ENCODE data around the gene ATAD3A.
"Not testable (repeated sequence)": the region's sequence is repeated elsewhere in the genome, so short reads cannot be mapped to it uniquely, and the experiment has no call there.

GRCh38 chr1:1494311-1494710 is 17.7 kb upstream of the ATAD3A start:
- TF ChIP-seq, protein P1, sequence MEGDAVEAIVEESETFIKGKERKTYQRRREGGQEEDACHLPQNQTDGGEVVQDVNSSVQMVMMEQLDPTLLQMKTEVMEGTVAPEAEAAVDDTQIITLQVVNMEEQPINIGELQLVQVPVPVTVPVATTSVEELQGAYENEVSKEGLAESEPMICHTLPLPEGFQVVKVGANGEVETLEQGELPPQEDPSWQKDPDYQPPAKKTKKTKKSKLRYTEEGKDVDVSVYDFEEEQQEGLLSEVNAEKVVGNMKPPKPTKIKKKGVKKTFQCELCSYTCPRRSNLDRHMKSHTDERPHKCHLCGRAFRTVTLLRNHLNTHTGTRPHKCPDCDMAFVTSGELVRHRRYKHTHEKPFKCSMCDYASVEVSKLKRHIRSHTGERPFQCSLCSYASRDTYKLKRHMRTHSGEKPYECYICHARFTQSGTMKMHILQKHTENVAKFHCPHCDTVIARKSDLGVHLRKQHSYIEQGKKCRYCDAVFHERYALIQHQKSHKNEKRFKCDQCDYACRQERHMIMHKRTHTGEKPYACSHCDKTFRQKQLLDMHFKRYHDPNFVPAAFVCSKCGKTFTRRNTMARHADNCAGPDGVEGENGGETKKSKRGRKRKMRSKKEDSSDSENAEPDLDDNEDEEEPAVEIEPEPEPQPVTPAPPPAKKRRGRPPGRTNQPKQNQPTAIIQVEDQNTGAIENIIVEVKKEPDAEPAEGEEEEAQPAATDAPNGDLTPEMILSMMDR (conservative IDR thresholded peaks at IDR 0.05; ENCODE audit: low read depth in 2 of 2), result not testable (repeated sequence)
- TF ChIP-seq POLR2AphosphoS5 (IDR thresholded peaks at IDR 0.05; ENCODE audit: low read depth); JUNB (IDR thresholded peaks at IDR 0.05; ENCODE audit: unreplicated experiment); REST (IDR thresholded peaks at IDR 0.05; ENCODE audit: unreplicated experiment); EZH2phosphoT487 (IDR thresholded peaks at IDR 0.05; ENCODE audit: unreplicated experiment); ZNF331 (CRISPR knock-in tag; IDR thresholded peaks at IDR 0.05; ENCODE audit: low read depth); EZH2 (IDR thresholded peaks at IDR 0.05; ENCODE audit: low read depth, unreplicated experiment); CREB1 (CRISPR knock-in tag; IDR thresholded peaks at IDR 0.05; ENCODE audit: low read depth); ZNF462 (CRISPR knock-in tag; IDR thresholded peaks at IDR 0.05): not testable (repeated sequence)
- TF ChIP-seq, protein P2, sequence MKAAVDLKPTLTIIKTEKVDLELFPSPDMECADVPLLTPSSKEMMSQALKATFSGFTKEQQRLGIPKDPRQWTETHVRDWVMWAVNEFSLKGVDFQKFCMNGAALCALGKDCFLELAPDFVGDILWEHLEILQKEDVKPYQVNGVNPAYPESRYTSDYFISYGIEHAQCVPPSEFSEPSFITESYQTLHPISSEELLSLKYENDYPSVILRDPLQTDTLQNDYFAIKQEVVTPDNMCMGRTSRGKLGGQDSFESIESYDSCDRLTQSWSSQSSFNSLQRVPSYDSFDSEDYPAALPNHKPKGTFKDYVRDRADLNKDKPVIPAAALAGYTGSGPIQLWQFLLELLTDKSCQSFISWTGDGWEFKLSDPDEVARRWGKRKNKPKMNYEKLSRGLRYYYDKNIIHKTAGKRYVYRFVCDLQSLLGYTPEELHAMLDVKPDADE (IDR thresholded peaks at IDR 0.05), result not testable (repeated sequence)

Measured in GM23338 (cell line).